ENCODE results near the gene RTN4RL1.

- TF ChIP-seq POLR2A (conservative IDR thresholded peaks at IDR 0.05) (no peak), CTCF (IDR thresholded peaks at IDR 0.05 in 2 of 3, conservative IDR thresholded peaks at IDR 0.05 in 1 of 3; ENCODE audit: insufficient read depth in 2 of 3, low read depth in 1 of 3, low read length in 3 of 3) (no peak), MTA3 (IDR thresholded peaks at IDR 0.05; ENCODE audit: borderline replicate concordance) (no peak), TSHZ1 (CRISPR knock-in tag; IDR thresholded peaks at IDR 0.05) (no peak)
These were observed 83.7 kb downstream of the RTN4RL1 start for GRCh38 chr17:1941272-1942065.
